Measurements from ENCODE around the gene ABCC1. TPM values are rescaled to one million over a fixed set of nuclear protein-coding genes. Genes with fewer than 3 reads are reported as not detected.

The ABCC1 gene
- total RNA-seq, 2 experiments from 2014 or later: 42.9 to 44.8 TPM

GRCh38 chr16:15985144-15985543 lies 35.7 kb downstream of the ABCC1 start:
- Histone ChIP-seq H3K4me3 (ENCODE audit: low read length) (no peak overlapping the region), H3K4me1 (ENCODE audit: insufficient read depth, low read length) (peaks cover 19% of the 10 kb centered on the region), H3K27ac (ENCODE audit: low read depth in 1 of 2, low read length in 2 of 2) (no peak overlapping the region), H3K9me3 (ENCODE audit: control insufficient read depth in 1 of 2, insufficient read depth in 1 of 2, low read length in 2 of 2) (peaks cover 12 to 22% of the 10 kb centered on the region in 2 experiments), H3K27me3 (ENCODE audit: control insufficient read depth in 1 of 2, insufficient read depth in 2 of 2, low read length in 2 of 2) (no peaks in the 10 kb centered on the region), H3K36me3 (ENCODE audit: insufficient read depth, low read length) (peaks cover 5% of the 10 kb centered on the region)
- H3K4me3 Mint-ChIP-seq: no peak overlapping the region
- intact Hi-C loops (cut with DNase I, micrococcal nuclease): loop anchor here in 1 of 2 experiments (5.0 kb wide), 1 partner anchor 33 kb away; no protein-coding TSS in a partner anchor
- H3K36me3 Mint-ChIP-seq (ENCODE audit: low read depth): peaks cover 48% of the 10 kb centered on the region
- H3K9me3 Mint-ChIP-seq: peaks cover 11% of the 10 kb centered on the region
- ChIA-PET POLR2A (no interaction called here), CTCF (no interaction called here)
- no peaks in the 10 kb centered on the region for H3K27me3 Mint-ChIP-seq
- DNase-seq: no peak
- no peak for TF ChIP-seq CTCF (IDR thresholded peaks at IDR 0.05)
- peaks cover 42% of the 10 kb centered on the region for H3K4me1 Mint-ChIP-seq (ENCODE audit: low read depth)
- ATAC-seq (ENCODE audit: poor library complexity): no peak
- H3K27ac Mint-ChIP-seq: peak overlapping the region; percentile 33

- H3K4me3 ChIP-seq (ENCODE audit: low read length): no peak overlapping the region
- peaks cover 7 to 13% of the 10 kb centered on the region in 2 experiments for H3K9me3 ChIP-seq (ENCODE audit: control insufficient read depth in 1 of 2, insufficient read depth in 1 of 2, low read length in 2 of 2)
- H3K36me3 ChIP-seq (ENCODE audit: insufficient read depth, low read length): peaks cover 6% of the 10 kb centered on the region
- DNase-seq (no peak), ATAC-seq (ENCODE audit: poor library complexity) (no peak)
- intact Hi-C loops (cut with DNase I, micrococcal nuclease): loop anchor here in 1 of 2 experiments (5.0 kb wide), 1 partner anchor 34 kb away; no protein-coding TSS in a partner anchor
- POLR2A ChIA-PET: no interaction called here
- no peak for TF ChIP-seq CTCF (IDR thresholded peaks at IDR 0.05)
- Mint-ChIP-seq H3K36me3 (ENCODE audit: low read depth) (peaks cover 37% of the 10 kb centered on the region), H3K27me3 (no peaks in the 10 kb centered on the region), H3K4me1 (ENCODE audit: low read depth) (peaks cover 42% of the 10 kb centered on the region), H3K9me3 (peaks cover 6% of the 10 kb centered on the region), H3K4me3 (no peak overlapping the region), H3K27ac (no peak overlapping the region)
- no peak overlapping the region for H3K27ac ChIP-seq (ENCODE audit: low read depth in 1 of 2, low read length in 2 of 2)
- CTCF ChIA-PET: no interaction called here
- no peaks in the 10 kb centered on the region for H3K27me3 ChIP-seq (ENCODE audit: control insufficient read depth in 1 of 2, insufficient read depth in 2 of 2, low read length in 2 of 2)
- peaks cover 19% of the 10 kb centered on the region for H3K4me1 ChIP-seq (ENCODE audit: insufficient read depth, low read length)
Measured at GRCh38 chr16:15986261-15986660, 36.8 kb downstream of the ABCC1 start.

- H3K27ac ChIP-seq (ENCODE audit: low read depth in 1 of 2, low read length in 2 of 2): no peak overlapping the region
- Mint-ChIP-seq H3K27ac (peak overlapping the region; percentile 22), H3K4me3 (no peak overlapping the region), H3K9me3 (no peaks in the 10 kb centered on the region), H3K36me3 (ENCODE audit: low read depth) (peaks cover 30% of the 10 kb centered on the region), H3K4me1 (ENCODE audit: low read depth) (peaks cover 58% of the 10 kb centered on the region), H3K27me3 (no peaks in the 10 kb centered on the region)
- H3K36me3 ChIP-seq (ENCODE audit: insufficient read depth, low read length): peaks cover 7% of the 10 kb centered on the region
- intact Hi-C loops (cut with DNase I, micrococcal nuclease): loop anchor here in 1 of 2 experiments (5.0 kb wide), 1 partner anchor 36 kb away; no protein-coding TSS in a partner anchor
- TF ChIP-seq CTCF (IDR thresholded peaks at IDR 0.05): no peak
- H3K4me1 ChIP-seq (ENCODE audit: insufficient read depth, low read length): peaks cover 19% of the 10 kb centered on the region
- no peaks in the 10 kb centered on the region for H3K9me3 ChIP-seq (ENCODE audit: control insufficient read depth in 1 of 2, insufficient read depth in 1 of 2, low read length in 2 of 2)
- H3K4me3 ChIP-seq (ENCODE audit: low read length): no peak overlapping the region
- no peaks in the 10 kb centered on the region for H3K27me3 ChIP-seq (ENCODE audit: control insufficient read depth in 1 of 2, insufficient read depth in 2 of 2, low read length in 2 of 2)
- ATAC-seq (ENCODE audit: poor library complexity) (no peak), DNase-seq (no peak)
- ChIA-PET POLR2A (no interaction called here), CTCF (no interaction called here)
Measured at GRCh38 chr16:15988268-15989013, 39.0 kb downstream of the ABCC1 start.

Data from CD4-positive, alpha-beta T cell (primary cell).